Testis (tissue), 3 donors: ENCODE measurements around the gene ZNF281. TPM values are rescaled to one million over a fixed set of nuclear protein-coding genes. Genes with fewer than 3 reads are reported as not detected.

Source experiments
- DNase-seq: peaks from one replicate; pipeline ENCODE4 v3.0.0-alpha.2; 2019
- H3K27ac ChIP-seq, 2 donors: fragments of 200-600 bp; sonication (generic); one replicate each; pipeline ENCODE4 v1.5.1; 2019
- H3K27me3 ChIP-seq: fragments of 200-600 bp; sonication (generic); one replicate; pipeline ENCODE4 v1.5.1; 2019
- H3K36me3 ChIP-seq: fragments of 200-600 bp; sonication (generic); one replicate; pipeline ENCODE4 v1.5.1; 2017; ENCODE audit warnings: low read depth; ENCODE audit errors: missing control alignments
- H3K4me1 ChIP-seq: fragments of 200-600 bp; sonication (generic); one replicate; pipeline ENCODE4 v1.5.1; 2019
- H3K4me3 ChIP-seq, 2 donors: fragments of 200-600 bp; sonication (generic); one replicate each; pipeline ENCODE4 v1.5.1; 2017 to 2019
- H3K9me3 ChIP-seq: fragments of 200-600 bp; sonication (generic); one replicate; pipeline ENCODE4 v1.5.1; 2017
- POLR2A ChIP-seq: fragments of 450-650 bp; IDR thresholded peaks from one replicate; pipeline ENCODE4 v1.6.1; 2017; ENCODE audit warnings: antibody characterized with exemption, mild to moderate bottlenecking, moderate library complexity
- WGBS, 2 donors: methylation state at CpG; one replicate each; pipeline ENCODE4 v1.1.5; 2018; 5-methylcytosine and 5-hydroxymethylcytosine counted together
- intact Hi-C: fragments of 100-400 bp; cut with DNase I; formaldehyde crosslinking; loops from one replicate; pipeline ENCODE4 v1.15.1; 2023; ENCODE audit warnings: low total_unique reads
- polyA plus RNA-seq: library from polyadenylated mRNA; stranded (reverse); fragments of 350-450 nt; fragmentation: Illumina TruSeq; extraction: RNeasy Lipid Tissue Mini Kit (QIAGEN cat#74804); gene quantifications from one replicate; pipeline ENCODE4 v1.2.3, GENCODE V29; 2014; ENCODE audit warnings: low read depth, low replicate concordance; ENCODE audit not compliant: insufficient read depth
- total RNA-seq, 2 donors: library from RNA; depleted of rRNA; stranded (reverse); fragments of >200 nt; gene quantifications; one replicate each; pipeline ENCODE4 v1.2.3, GENCODE V29; 2016
- TF ChIP-seq, protein P1 (sequence below), 3 experiments: fragments of 450-650 bp in 2 of 3; fragments of 200-600 bp in 1 of 3; sonication (generic) in 1 of 3; IDR thresholded peaks; one replicate each; pipeline ENCODE4 v1.5.1; 2016 to 2019; ENCODE audit warnings: antibody characterized with exemption in 3 of 3, mild to moderate bottlenecking in 2 of 3, moderate library complexity in 1 of 3

Gene ZNF281
- total and polyA plus RNA-seq, 3 donors from 2014 or later: 17.5 to 21.7 (median 18.0) TPM

DNA sequence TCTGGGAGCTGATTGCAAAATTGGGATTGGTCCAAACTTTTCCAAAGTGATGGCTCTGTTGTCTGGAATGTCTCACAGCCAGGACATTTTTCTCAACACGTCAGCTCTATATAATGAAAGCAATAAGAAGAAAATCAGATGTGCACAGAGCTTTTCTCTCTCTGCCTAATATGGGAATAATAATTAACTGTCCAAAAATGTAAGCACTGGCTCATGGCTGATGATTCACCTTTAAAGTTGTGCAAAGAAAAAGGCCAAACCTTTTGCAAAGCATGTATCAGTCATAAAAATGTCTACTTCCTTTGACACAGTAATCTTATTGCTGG is 30.4 kb downstream of the ZNF281 start:
- no peak for TF ChIP-seq POLR2A
- TF ChIP-seq, protein P1, sequence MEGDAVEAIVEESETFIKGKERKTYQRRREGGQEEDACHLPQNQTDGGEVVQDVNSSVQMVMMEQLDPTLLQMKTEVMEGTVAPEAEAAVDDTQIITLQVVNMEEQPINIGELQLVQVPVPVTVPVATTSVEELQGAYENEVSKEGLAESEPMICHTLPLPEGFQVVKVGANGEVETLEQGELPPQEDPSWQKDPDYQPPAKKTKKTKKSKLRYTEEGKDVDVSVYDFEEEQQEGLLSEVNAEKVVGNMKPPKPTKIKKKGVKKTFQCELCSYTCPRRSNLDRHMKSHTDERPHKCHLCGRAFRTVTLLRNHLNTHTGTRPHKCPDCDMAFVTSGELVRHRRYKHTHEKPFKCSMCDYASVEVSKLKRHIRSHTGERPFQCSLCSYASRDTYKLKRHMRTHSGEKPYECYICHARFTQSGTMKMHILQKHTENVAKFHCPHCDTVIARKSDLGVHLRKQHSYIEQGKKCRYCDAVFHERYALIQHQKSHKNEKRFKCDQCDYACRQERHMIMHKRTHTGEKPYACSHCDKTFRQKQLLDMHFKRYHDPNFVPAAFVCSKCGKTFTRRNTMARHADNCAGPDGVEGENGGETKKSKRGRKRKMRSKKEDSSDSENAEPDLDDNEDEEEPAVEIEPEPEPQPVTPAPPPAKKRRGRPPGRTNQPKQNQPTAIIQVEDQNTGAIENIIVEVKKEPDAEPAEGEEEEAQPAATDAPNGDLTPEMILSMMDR (IDR thresholded peaks at IDR 0.05): no peak
- H3K9me3 ChIP-seq: no peaks in the 10 kb centered on the region
- H3K4me1 ChIP-seq: no peaks in the 10 kb centered on the region
- H3K27me3 ChIP-seq: no peaks in the 10 kb centered on the region
- WGBS, 2 donors: 39 to 61% methylated on average over 1 of the region's 1 CpG
- H3K27ac ChIP-seq: no peak overlapping the region
- H3K36me3 ChIP-seq: no peaks in the 10 kb centered on the region
- intact Hi-C loops: no loop called here
- no peak overlapping the region for H3K4me3 ChIP-seq
- DNase-seq: no peak

DNA sequence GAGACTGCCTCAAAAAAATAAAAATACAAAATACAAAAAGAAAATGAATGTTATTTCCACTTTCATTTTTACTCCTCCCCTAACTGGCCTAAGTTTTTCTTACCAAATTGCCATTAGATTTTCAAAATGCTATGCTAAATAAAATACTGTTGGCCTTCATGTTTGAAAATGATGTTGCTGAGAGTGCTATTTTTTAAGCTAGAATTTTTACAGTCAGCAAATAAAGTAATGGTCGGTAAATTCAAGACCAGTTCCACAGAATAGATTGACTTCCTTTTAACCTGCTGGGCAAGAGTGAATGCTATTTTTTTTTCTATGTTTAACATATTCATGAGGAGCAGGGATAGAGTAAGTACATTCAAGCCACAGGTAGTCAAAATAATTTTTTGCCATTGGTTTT is 31.7 kb downstream of the ZNF281 start:
- no peaks in the 10 kb centered on the region for H3K9me3 ChIP-seq
- H3K4me3 ChIP-seq: no peak overlapping the region
- H3K4me1 ChIP-seq: no peaks in the 10 kb centered on the region
- intact Hi-C loops: no loop called here
- TF ChIP-seq, protein P1 (IDR thresholded peaks at IDR 0.05): no peak
- TF ChIP-seq POLR2A: no peak
- H3K27ac ChIP-seq: no peak overlapping the region
- no peaks in the 10 kb centered on the region for H3K36me3 ChIP-seq
- no peaks in the 10 kb centered on the region for H3K27me3 ChIP-seq
- 90 to 91% methylated on average over 1 of the region's 1 CpG for WGBS, 2 donors
- no peak for DNase-seq

DNA sequence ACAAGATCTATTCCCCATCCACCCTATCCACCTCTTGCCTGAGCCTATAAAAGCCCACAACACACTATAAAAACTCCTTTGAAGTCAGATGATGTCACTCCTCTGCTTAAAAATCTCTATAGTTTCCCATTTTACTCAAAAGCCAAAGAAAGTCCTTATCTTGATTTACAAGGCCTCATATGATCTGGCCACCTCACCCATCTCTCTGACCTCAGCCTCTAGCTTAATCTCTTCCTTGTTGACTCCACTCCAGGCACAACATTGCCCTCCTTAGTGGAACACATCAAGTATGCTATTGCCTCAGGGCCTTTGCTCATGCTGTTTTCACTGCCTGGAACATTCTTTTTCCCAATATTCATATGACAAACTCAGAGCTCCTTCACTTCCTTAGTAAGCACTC is 33.3 kb downstream of the ZNF281 start:
- no peaks in the 10 kb centered on the region for H3K36me3 ChIP-seq
- TF ChIP-seq, protein P1 (IDR thresholded peaks at IDR 0.05): no peak
- TF ChIP-seq POLR2A: no peak
- no peak overlapping the region for H3K4me3 ChIP-seq
- H3K27me3 ChIP-seq: no peaks in the 10 kb centered on the region
- intact Hi-C loops: no loop called here
- no peak for DNase-seq
- no peaks in the 10 kb centered on the region for H3K9me3 ChIP-seq
- H3K4me1 ChIP-seq: no peaks in the 10 kb centered on the region
- no peak overlapping the region for H3K27ac ChIP-seq

DNA sequence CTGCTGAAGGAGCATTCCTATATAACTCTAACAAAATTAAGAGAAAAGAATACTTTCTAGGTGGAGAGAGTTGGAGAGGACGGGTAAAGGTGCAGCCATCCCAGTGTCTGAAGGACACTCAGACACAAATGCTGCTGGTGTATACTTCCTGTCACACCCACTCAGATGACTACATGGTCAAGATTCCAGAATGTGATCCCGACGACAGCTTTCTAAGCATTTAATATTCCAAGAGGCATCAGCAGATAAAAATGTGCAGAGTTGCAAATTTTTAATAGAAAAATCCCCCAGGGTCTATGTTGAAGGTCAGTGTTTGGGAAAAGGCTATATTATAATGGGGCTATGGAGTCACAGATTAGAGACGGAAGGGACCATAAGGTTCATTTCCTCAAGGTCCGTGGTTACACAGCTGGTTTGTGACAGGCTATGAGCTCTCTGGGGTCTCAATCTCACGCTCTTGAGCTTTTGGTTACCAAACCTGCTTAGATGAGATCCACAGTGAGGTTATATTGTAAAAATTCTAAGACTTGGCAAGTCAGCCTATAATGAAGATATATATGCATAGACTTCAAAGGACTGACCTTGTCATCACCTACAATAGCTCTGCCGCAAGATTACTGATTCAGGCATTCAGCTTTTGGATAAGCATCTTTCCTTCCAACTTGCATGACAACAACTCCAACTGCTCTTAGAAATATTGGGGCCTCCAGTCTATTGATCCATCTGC is 35.1 kb downstream of the ZNF281 start:
- no peaks in the 10 kb centered on the region for H3K36me3 ChIP-seq
- DNase-seq: no peak
- H3K27ac ChIP-seq: no peak overlapping the region
- H3K4me1 ChIP-seq: no peaks in the 10 kb centered on the region
- no peaks in the 10 kb centered on the region for H3K9me3 ChIP-seq
- no peaks in the 10 kb centered on the region for H3K27me3 ChIP-seq
- TF ChIP-seq, protein P1 (IDR thresholded peaks at IDR 0.05): no peak
- TF ChIP-seq POLR2A: no peak
- no peak overlapping the region for H3K4me3 ChIP-seq
- WGBS, 2 donors: 49 to 52% methylated on average over 7 of the region's 7 CpGs
- intact Hi-C loops: no loop called here

DNA sequence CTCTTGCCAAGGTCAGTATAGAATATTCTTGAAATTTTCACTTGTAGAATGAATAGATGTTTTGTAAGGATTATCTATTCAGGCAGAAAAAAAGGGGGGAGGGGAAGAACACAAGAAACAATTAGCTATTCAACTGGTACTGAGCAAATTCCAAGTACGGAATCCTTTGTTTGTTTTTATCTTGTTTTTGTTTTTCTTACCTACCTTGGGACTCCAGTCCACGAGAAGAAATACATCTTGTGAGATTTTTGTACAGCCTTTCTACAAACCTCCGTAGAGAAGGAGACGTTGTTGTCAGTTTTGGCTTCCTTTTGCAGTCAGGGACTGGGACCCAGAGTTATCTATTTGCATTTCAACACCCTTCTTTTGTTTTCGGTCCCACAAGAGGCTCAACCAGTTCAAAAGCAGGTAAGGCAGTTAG is 36.0 kb downstream of the ZNF281 start:
- Histone ChIP-seq H3K4me1 (no peaks in the 10 kb centered on the region), H3K4me3 (no peak overlapping the region), H3K36me3 (no peaks in the 10 kb centered on the region), H3K9me3 (no peaks in the 10 kb centered on the region), H3K27me3 (no peaks in the 10 kb centered on the region), H3K27ac (no peak overlapping the region)
- TF ChIP-seq POLR2A: no peak
- TF ChIP-seq, protein P1 (IDR thresholded peaks at IDR 0.05): no peak
- 47 to 49% methylated on average over 5 of the region's 5 CpGs for WGBS, 2 donors
- no peak for DNase-seq
- intact Hi-C loops: no loop called here
